OCI-LY7 (cell line): ENCODE data around the gene CHCHD6. TPM values are rescaled to one million over a fixed set of nuclear protein-coding genes. Genes with fewer than 3 reads are reported as not detected.

Experiments
- BruUV-seq: library from RNA; stranded (reverse); fragments of 400-500 nt; replicated peaks from 2 replicates; lab custom pipeline; 2021; lab: Mats Ljungman, UMichigan
- CTCF ChIA-PET: fragments of 300-600 bp; sonication (Branson Sonifier 250); formaldehyde crosslinking; loops from one replicate; lab custom pipeline; 2022; ENCODE audit warnings: antibody characterized with exemption; ENCODE audit not compliant: unreplicated experiment; lab: Charles Lee
- POLR2A ChIA-PET: fragments of 300-600 bp; sonication (Branson Sonifier 250); formaldehyde crosslinking; loops from one replicate; lab custom pipeline; 2022; ENCODE audit warnings: antibody characterized with exemption; lab: Charles Lee
- DNase-seq: peaks from one replicate; pipeline ENCODE4 v3.0.0-alpha.2; 2015; ENCODE audit warnings: low spot score
- H2AFZ ChIP-seq: fragments of 200-600 bp; sonication (generic), shearing (Covaris generic); 2 replicates; pipeline ENCODE4 v1.6.1; 2014; ENCODE audit warnings: mild to moderate bottlenecking, antibody characterized with exemption, low read length, moderate library complexity
- H3K27ac ChIP-seq: fragments of 200-600 bp; sonication (generic); 2 replicates; pipeline ENCODE4 v1.5.1; 2014; ENCODE audit warnings: mixed run types, low read depth, mild to moderate bottlenecking, moderate library complexity, low read length, inconsistent platforms; ENCODE audit not compliant: poor library complexity, severe bottlenecking
- H3K36me3 ChIP-seq: fragments of 200-600 bp; sonication (generic); 2 replicates; pipeline ENCODE4 v1.6.1; 2014; ENCODE audit warnings: mild to moderate bottlenecking, antibody characterized with exemption, low read length, moderate library complexity, mixed read lengths; ENCODE audit not compliant: insufficient read depth
- H3K4me1 ChIP-seq: fragments of 200-600 bp; sonication (generic); 2 replicates; pipeline ENCODE4 v1.5.1; 2014; ENCODE audit warnings: mild to moderate bottlenecking, low read length; ENCODE audit not compliant: insufficient read depth, poor library complexity, severe bottlenecking
- H3K4me2 ChIP-seq: fragments of 200-600 bp; sonication (generic); 2 replicates; pipeline ENCODE4 v1.6.1; 2014; ENCODE audit warnings: mild to moderate bottlenecking, low read length
- H3K4me3 ChIP-seq: fragments of 200-600 bp; sonication (generic); 2 replicates; pipeline ENCODE4 v1.5.1; 2014; ENCODE audit warnings: mild to moderate bottlenecking, low read depth, low read length; ENCODE audit not compliant: poor library complexity, severe bottlenecking
- H3K79me2 ChIP-seq: fragments of 200-600 bp; sonication (generic); 2 replicates; pipeline ENCODE4 v1.6.1; 2016; ENCODE audit warnings: low read depth, mild to moderate bottlenecking, low read length, moderate library complexity, mixed read lengths; ENCODE audit not compliant: insufficient read depth
- H3K9me2 ChIP-seq: fragments of 200-600 bp; sonication (generic); 2 replicates; pipeline ENCODE4 v1.6.1; 2016; ENCODE audit warnings: mild to moderate bottlenecking, low read length, mixed read lengths; ENCODE audit not compliant: insufficient read depth
- H3K9me3 ChIP-seq: fragments of 200-600 bp; sonication (generic); 2 replicates; pipeline ENCODE4 v1.6.1; 2014; ENCODE audit warnings: mild to moderate bottlenecking, mixed run types, low read length, mixed read lengths
- H4K20me1 ChIP-seq: fragments of 200-600 bp; sonication (generic); 2 replicates; pipeline ENCODE4 v1.6.1; 2014; ENCODE audit warnings: mild to moderate bottlenecking, antibody characterized with exemption, low read length, moderate library complexity, mixed read lengths; ENCODE audit not compliant: insufficient read depth
- EZH2phosphoT487 ChIP-seq: fragments of 200-600 bp; sonication (generic); IDR thresholded peaks from 2 replicates; pipeline ENCODE4 v1.6.1; 2018; ENCODE audit warnings: low read depth, borderline replicate concordance, mild to moderate bottlenecking, mixed run types, antibody characterized with exemption, low read length, moderate library complexity, mixed read lengths
- intact Hi-C: fragments of 100-400 bp; cut with micrococcal nuclease; formaldehyde crosslinking; loops from one replicate; pipeline ENCODE4 v1.10.0; 2022; ENCODE audit not compliant: unreplicated experiment
- total RNA-seq, 2 experiments: library from RNA; depleted of rRNA in 1 of 2; stranded (reverse); fragments of >200 nt in 1 of 2; shearing (Covaris generic) in 1 of 2; gene quantifications; 2 replicates each; pipeline ENCODE4 v1.2.3, GENCODE V29; 2014 to 2022
- TF ChIP-seq, protein P1 (sequence below): fragments of 200-600 bp; sonication (generic); conservative IDR thresholded peaks from 2 replicates; pipeline ENCODE4 v1.5.1; 2014; ENCODE audit warnings: mild to moderate bottlenecking, antibody characterized with exemption, low read length, moderate library complexity, mixed read lengths

CHCHD6 gene
- total RNA-seq, 2 experiments from 2014 or later, result 14.7 to 21.2 TPM

DNA sequence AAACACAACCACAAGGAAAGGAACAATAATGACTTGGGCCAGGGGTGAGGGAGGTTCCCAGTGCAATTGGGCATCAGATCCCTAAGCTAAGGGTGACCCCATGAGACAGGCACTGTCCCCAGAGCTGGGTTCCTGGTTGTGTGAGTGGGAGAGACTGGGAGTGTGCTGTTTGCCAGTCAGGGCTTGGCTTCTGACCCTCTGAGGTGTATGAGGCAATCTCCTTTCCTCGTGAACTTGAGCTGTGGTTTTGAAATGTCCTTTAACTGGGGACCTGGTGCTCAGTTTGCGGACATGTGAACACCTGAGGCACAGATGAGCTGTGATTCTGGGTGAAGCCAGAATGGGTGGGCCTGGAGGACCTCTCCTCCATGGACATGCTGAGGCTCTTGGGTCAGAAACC, 220.4 kb downstream of the CHCHD6 start:
- Histone ChIP-seq H3K27ac (no peak overlapping the region), H2AFZ (no peak overlapping the region), H4K20me1 (no peaks in the 10 kb centered on the region), H3K4me2 (no peak overlapping the region), H3K79me2 (no peaks in the 10 kb centered on the region), H3K9me3 (no peaks in the 10 kb centered on the region), H3K4me3 (no peak overlapping the region), H3K36me3 (no peaks in the 10 kb centered on the region), H3K9me2 (no peaks in the 10 kb centered on the region), H3K4me1 (no peaks in the 10 kb centered on the region)
- TF ChIP-seq, protein P1, sequence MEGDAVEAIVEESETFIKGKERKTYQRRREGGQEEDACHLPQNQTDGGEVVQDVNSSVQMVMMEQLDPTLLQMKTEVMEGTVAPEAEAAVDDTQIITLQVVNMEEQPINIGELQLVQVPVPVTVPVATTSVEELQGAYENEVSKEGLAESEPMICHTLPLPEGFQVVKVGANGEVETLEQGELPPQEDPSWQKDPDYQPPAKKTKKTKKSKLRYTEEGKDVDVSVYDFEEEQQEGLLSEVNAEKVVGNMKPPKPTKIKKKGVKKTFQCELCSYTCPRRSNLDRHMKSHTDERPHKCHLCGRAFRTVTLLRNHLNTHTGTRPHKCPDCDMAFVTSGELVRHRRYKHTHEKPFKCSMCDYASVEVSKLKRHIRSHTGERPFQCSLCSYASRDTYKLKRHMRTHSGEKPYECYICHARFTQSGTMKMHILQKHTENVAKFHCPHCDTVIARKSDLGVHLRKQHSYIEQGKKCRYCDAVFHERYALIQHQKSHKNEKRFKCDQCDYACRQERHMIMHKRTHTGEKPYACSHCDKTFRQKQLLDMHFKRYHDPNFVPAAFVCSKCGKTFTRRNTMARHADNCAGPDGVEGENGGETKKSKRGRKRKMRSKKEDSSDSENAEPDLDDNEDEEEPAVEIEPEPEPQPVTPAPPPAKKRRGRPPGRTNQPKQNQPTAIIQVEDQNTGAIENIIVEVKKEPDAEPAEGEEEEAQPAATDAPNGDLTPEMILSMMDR, result no peak
- TF ChIP-seq EZH2phosphoT487, result no peak
- no peak for DNase-seq
- intact Hi-C loops, result no loop called here
- POLR2A ChIA-PET, result interaction anchor here (0.6 kb wide), 1 partner anchor 241 kb away, joined by 4 read pairs; no protein-coding TSS in a partner anchor
- CTCF ChIA-PET, result no interaction called here
- BruUV-seq, result no TSS peak

DNA sequence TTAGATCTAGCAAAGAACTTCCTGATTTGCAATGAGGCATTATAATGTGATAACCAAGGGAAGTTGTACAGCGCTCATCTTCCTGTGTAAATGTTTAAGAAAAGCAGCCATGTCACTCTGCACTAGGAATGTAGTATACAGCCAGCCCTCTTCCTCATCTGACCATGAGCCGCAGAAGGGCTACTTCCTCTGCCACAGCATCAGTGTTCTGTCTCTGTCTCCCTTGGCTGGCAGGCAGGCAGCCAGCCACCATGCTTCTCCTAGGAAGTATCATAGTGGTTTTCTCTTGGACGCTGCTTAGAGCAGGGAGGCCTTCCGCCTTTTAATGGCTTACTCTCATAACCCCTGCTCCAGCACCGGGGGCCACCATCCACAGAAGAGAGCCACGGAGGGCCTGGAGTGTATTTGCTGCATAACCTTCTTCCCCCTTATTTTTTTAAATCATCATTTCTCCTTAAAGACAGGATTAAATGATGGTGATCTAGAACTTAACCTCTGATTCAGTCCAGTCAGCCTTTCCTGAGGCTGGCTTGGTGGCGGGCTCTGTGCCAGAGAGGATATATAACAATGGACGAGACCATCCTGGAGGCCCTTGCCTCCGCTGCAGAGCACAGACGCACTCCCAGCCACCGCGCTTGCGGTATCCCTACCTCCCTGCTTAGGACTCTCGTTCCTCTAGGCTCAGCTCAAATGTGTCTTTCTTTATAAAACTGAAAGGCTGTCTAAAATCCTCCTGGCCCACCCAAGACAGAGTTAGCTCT, 221.6 kb downstream of the CHCHD6 start:
- Histone ChIP-seq H3K79me2 (no peaks in the 10 kb centered on the region), H3K9me3 (no peaks in the 10 kb centered on the region), H3K4me3 (no peak overlapping the region), H3K4me2 (no peak overlapping the region), H3K4me1 (no peaks in the 10 kb centered on the region), H4K20me1 (no peaks in the 10 kb centered on the region), H3K27ac (no peak overlapping the region), H3K36me3 (no peaks in the 10 kb centered on the region), H3K9me2 (no peaks in the 10 kb centered on the region), H2AFZ (no peak overlapping the region)
- no TSS peak for BruUV-seq
- ChIA-PET CTCF (no interaction called here), POLR2A (no interaction called here)
- intact Hi-C loops, result no loop called here
- TF ChIP-seq EZH2phosphoT487, result no peak
- TF ChIP-seq, protein P1, result no peak
- DNase-seq, result no peak
